Upper lobe of left lung (tissue), 4 donors: Measurements from ENCODE around the gene OTOGL.
A peak's percentile ranks its signal among the peaks of the same experiment; 100 is the strongest.

ENCODE experiments used
- EP300 ChIP-seq, 4 donors: sonication (generic); formaldehyde crosslinking; IDR thresholded peaks; one replicate each; pipeline ENCODE4 v1.5.1; 2017; ENCODE audit warnings: antibody characterized with exemption in 4 of 4, control low read depth in 2 of 4
- TF ChIP-seq, protein P1 (sequence below), 6 experiments: fragments of 450-650 bp in 4 of 6; fragments of 200-600 bp in 2 of 6; sonication (generic) in 2 of 6; IDR thresholded peaks; one replicate each; pipeline ENCODE4 v1.5.1; 2016 to 2019; ENCODE audit warnings: antibody characterized with exemption in 6 of 6

DNA sequence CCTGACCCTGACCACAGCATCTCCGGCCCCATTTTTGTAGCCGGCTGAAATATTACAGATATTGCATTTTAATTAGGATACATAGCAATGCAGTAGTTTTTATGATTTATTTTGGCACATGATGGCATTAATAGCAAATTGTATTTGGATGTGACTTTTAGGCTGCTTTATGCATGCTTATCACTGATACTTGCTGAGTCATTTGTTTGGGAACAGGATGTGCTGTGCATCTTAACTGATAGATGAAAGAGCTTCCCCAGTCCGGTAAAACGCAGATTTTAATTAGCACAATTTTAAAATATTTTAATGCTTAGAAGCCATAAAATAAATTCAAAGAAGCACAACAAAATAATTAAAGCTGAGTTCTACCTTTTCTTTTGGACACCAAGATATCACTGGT is 90.7 kb downstream of the OTOGL start:
- TF ChIP-seq, protein P1, sequence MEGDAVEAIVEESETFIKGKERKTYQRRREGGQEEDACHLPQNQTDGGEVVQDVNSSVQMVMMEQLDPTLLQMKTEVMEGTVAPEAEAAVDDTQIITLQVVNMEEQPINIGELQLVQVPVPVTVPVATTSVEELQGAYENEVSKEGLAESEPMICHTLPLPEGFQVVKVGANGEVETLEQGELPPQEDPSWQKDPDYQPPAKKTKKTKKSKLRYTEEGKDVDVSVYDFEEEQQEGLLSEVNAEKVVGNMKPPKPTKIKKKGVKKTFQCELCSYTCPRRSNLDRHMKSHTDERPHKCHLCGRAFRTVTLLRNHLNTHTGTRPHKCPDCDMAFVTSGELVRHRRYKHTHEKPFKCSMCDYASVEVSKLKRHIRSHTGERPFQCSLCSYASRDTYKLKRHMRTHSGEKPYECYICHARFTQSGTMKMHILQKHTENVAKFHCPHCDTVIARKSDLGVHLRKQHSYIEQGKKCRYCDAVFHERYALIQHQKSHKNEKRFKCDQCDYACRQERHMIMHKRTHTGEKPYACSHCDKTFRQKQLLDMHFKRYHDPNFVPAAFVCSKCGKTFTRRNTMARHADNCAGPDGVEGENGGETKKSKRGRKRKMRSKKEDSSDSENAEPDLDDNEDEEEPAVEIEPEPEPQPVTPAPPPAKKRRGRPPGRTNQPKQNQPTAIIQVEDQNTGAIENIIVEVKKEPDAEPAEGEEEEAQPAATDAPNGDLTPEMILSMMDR (IDR thresholded peaks at IDR 0.05): no peak
- TF ChIP-seq EP300 (IDR thresholded peaks at IDR 0.05): peak in 1 of 4 donors; percentile 46
